AG09319 (cell line): Measurements from ENCODE around the gene SLC9A9.

Source experiments
- DNase-seq: peaks from one replicate; pipeline ENCODE4 v3.0.0-alpha.2; 2010; ENCODE audit warnings: low read depth; ENCODE audit errors: extremely low read depth
- TF ChIP-seq, protein P1 (sequence below): IDR thresholded peaks from 2 replicates; pipeline ENCODE4 v1.5.1; 2011; ENCODE audit warnings: low read depth, mild to moderate bottlenecking, inconsistent platforms, low read length, moderate library complexity

The SLC9A9 gene

DNA sequence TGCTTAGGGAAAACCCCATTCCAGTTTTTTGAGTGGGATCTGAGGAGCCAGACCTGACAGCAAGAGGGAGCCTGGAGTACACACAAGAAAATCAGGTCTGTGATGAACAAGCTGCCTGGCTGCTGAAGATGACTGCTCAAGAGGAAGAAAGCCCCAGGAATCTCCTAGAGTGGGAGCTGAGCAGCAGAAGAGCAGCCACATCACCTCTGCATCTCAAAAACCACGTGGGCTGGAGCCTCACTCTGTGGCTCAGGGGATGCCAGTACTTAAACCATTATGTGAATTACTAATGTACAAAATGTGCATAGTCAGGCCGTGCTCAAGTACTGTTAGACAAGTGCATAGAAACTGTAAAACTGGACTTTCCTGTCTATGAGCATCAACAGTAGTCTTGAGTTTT is 52.4 kb downstream of the SLC9A9 start:
- TF ChIP-seq, protein P1, sequence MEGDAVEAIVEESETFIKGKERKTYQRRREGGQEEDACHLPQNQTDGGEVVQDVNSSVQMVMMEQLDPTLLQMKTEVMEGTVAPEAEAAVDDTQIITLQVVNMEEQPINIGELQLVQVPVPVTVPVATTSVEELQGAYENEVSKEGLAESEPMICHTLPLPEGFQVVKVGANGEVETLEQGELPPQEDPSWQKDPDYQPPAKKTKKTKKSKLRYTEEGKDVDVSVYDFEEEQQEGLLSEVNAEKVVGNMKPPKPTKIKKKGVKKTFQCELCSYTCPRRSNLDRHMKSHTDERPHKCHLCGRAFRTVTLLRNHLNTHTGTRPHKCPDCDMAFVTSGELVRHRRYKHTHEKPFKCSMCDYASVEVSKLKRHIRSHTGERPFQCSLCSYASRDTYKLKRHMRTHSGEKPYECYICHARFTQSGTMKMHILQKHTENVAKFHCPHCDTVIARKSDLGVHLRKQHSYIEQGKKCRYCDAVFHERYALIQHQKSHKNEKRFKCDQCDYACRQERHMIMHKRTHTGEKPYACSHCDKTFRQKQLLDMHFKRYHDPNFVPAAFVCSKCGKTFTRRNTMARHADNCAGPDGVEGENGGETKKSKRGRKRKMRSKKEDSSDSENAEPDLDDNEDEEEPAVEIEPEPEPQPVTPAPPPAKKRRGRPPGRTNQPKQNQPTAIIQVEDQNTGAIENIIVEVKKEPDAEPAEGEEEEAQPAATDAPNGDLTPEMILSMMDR: peak; percentile 22
- DNase-seq: no peak

DNA sequence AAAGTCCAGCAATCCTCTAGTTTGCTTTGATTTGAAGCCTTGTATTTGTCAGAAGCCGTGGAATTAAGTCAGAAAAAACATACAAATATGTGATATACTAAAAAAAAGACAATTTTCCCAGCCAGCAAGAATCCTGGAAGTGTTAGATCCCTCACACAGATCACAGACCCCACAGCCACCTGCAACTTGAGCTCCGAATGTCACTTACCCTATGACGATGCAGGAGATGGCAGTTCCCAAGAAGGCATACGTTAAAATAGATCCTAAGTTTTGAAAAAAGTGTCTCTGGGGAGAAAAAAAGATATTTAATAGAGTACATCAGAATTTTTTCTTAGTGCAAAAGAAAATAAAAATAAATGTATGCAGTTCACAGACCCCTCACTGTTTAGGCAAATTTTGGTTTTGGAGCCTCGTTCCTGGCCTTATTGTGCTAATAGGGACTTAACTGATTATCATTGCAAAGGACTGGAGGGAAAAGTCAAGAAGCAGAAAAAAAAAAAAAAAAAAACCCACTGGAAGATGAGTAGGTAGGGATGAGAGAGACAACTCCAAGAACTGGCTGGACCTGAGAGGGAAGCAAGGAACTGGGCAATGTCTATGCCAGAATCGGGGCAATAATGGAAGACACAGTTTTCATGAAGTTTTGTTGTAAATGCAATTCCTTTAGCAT is 53.3 kb downstream of the SLC9A9 start:
- no peak for DNase-seq
- TF ChIP-seq, protein P1: no peak

DNA sequence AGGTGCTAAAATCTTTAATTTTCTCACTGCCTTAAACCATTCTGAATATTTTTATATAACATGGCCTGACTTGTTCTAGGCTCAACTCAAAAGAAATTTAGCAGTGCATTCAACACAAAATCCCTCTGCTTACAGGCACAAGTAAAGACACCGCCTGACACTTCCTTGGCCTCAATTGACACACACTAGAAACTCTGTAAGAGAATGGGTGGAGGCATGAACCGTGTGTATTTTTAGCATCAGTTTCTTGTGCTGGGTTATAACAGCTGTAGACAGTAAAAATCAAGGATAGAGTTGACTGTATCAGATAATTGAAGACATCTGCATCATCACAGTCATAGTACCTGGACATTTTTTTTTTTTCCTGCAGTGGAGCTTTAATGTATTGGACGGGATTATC is 54.3 kb downstream of the SLC9A9 start:
- TF ChIP-seq, protein P1: no peak
- no peak for DNase-seq

GRCh38 chr3:143791386-143791785 is 56.9 kb downstream of the SLC9A9 start:
- TF ChIP-seq, protein P1: no peak
- DNase-seq: no peak

DNA sequence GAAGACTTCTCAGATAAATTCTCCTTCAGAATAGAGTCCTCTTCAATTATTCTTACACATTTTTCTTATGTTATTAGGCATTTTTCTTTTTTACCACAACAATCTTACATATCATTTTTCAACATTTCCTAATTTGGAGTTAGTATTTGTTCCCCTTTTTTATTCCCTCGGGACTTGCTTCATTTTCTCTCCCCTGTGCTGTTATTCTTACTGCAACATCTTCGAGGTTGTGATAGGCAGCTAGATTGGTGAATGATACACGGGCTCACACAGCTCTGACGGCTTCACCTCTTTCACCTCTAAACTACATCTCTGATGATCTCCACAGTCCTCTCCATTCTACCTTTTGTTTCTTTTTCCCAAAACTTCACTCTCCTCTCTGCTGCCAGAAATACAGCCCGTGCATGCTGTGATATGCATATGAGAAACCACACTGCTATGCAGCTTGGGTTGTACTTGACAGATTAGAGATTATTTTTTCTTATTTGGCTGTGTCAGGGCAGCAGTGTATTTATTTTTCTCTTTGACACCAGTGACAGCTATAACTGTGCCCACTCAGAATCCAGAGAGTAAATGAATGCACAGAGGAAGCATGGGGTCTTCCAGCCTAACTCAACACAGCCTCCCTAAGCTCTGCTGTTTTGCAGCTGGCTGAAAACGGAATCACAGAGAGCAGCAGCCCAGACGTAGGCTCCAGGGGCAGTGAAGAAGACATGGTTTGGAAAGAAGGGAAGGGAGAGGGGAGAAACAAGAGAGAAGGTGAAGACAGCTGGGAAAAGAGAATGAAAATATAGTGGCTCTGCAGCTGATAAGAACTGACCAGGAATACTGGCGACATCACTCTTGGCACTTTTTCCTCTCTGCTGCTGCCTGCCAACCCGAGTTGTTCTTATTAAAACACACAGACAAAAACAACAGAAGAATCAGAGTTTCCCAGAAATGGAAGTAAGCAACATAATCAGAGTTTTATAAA is 61.8 kb downstream of the SLC9A9 start:
- DNase-seq: no peak
- TF ChIP-seq, protein P1: no peak

DNA sequence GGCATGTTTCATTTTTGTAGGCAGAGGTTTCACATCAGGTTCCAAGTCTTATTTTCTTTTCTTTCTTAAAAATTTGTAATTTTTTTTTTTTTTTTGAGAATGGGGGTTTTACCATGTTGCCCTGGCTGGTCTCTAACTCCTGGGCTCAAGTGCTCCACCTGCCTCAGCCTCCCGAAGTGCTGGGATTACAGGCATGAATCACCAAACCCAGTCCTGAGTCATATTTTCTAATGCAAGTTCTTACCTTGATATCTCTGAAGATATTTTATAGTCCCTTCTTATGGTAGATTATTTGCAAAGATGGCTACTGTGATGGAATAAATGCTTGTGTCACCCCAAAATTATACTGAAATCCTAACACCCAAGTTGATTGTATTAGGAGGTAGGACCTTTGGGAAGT is 63.8 kb downstream of the SLC9A9 start:
- no peak for DNase-seq
- TF ChIP-seq, protein P1: no peak

GRCh38 chr3:143783851-143784370 is 64.4 kb downstream of the SLC9A9 start:
- TF ChIP-seq, protein P1: no peak
- DNase-seq: no peak
